NCI-H526 (cell line): ENCODE data around the gene NTM.

Source experiments
- DNase-seq, 2 experiments: peaks; one replicate each; lab custom pipeline; 2025; lab: John Stamatoyannopoulos, UW

Gene NTM

DNA sequence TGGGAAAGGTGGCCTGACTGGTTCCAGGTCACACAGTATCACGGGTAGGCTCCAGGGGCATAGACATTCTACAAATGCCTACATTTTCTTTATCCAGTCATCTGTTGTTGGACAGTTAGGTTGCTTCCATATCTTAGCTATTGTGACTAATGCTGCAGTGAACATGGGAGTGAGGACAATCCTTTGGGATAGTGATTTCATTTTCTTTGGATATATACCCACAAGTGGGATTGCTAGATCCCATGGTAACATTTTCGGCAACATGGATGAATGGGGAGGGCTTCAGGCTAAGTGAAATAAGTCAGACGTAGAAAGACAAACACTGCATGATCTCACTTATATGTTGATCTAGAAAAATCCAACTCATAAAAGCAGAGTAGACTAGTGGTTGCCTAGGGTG lies 744.3 kb downstream of the NTM start:
- no peak for DNase-seq

DNA sequence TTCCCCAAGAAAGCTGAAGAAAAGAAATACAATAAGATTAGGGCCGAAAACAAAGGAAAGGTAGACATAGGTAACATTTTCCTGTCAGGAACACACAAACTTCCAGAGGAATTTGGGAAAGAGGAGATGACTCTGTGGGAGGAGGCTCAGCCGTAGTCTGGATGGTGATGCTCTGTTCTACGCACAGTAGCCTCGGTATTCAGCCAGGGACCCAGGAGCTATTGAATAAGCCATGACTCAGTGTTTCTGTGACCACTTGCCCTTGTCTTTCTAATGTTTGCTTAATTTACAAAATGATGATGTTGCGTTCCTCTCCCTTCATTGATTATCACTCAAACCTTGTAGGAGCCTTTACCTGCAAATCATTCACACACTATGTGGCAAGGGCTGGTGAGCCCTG lies 745.0 kb downstream of the NTM start:
- DNase-seq = no peak

- no peak for DNase-seq
Observed at GRCh38 chr11:132116516-132116915, 746.1 kb downstream of the NTM start.

DNA sequence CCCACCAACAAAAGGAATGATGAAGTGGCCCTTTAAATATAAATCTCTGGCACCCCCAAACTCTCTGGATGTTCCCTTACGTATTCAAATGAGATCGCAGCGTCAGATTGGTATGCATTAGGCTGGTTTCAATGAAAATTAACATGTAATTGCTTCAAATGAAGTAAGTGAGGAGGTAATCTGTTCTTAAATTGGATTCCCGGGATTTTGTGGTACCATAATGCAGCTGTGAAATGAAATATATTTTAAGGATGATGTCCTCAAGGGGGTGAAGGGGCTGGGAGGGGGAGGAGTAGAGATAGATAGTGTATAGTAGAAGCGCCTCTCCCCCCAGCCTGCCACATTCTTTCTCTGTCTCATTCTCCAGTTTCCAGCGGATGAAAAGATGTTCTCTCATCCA lies 748.2 kb downstream of the NTM start:
- DNase-seq = no peak

DNA sequence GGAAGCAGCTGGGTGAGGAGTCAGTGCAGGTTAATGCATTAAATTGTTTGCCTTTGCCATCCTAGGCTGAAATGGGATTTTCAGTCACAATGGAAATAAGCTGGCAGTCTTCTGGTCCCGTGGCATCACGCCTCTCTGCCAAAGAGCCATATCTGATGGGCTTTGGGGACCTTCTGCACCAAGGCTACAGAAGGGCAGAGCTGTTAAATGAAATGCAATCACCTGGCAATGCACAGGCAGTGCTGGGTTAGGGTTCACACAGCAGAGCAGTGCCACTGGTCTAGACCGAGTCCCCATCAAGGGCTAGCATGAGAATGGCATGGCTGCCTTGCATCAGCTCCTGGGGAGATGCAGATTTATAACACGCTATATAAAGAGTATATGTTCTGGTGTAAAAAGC lies 749.2 kb downstream of the NTM start:
- DNase-seq = no peak

DNA sequence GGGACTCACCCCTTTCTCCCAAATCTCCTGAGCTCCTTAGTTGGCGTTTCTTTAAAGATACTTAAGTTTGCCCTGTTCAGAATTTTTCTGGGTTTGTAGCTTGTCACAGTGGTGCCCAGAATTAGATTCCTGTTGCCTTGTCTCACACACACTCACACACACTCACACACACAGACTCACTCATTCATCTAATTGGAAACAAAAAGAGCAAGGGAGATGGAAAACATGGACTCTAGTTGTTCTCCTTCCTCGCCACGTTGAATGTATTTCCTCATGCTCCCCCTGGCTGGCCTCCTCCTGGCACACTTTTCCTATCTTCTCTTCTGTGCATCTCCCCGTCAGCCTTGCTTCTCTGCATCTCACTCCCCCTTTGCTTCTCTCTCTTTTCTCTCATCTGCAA lies 752.3 kb downstream of the NTM start:
- no peak for DNase-seq

DNA sequence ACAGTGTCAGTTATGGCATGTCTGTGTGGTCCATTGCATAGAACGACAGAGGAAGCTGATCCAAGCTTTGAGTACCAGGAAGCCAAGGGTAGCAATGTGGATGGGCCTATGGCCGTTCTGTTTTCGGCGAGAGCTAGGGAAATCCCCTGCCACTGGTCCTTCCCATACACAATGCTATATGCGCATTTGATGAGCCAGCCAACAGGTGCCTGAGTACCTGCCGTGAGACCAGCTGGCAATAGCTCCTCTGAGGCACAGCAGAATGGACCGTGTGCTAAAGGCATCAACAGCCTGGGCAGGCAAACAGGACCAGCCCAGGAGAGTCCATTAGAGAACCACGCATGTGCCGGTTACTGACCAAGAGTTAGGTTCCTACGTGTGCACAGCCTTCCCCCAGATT lies 753.0 kb downstream of the NTM start:
- DNase-seq = no peak

- DNase-seq = no peak
Observed at GRCh38 chr11:132123854-132124835, 753.7 kb downstream of the NTM start.

GRCh38 chr11:132125988-132126871 lies 755.8 kb downstream of the NTM start:
- peak in 1 of 2 experiments; percentile 30 for DNase-seq

DNA sequence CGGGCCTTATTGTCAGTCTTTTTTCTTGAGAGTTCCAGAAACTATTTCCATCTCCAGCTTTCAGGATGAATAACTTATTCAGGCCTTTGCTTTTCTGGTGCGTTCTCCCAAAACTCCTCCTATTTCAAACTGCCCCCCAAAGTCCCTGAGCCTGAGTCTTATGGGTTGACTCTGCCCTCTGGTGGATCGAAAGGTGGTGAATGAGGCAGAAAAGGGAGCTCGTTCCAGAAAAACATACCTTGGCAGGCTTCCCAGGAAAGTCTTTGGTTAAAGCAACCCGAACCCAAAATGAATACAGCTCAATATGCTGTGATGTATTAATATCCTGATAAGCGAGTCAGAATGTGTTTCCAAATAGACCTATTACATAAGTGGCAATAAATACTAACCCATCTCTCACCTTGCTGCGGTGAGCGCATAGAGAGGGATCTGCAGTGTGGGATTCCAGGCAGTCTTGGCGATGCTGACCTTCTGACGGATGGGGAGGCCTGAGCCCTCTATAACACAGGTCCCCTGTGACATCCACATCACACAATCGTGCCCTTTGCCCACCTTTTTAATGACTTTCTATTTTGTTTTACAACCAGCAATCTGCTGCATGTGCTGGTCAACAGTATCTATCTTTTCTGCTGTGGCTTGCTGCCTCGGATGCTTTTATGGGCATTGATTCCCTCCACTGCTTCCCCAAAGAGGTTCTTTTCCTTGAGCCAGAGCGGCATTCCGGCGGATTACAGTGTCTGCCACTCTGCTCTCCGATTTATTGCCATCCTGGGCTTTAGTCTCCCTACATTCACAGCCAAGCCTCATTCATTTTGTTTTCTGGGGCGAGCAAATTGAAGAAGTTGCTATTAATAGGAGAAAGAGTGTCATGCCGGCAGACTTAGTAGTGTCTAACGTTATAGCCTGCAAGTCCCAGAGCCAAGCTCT lies 756.8 kb downstream of the NTM start:
- DNase-seq = peak in 1 of 2 experiments; percentile 30

- no peak for DNase-seq
Observed at GRCh38 chr11:132127900-132128288, 757.5 kb downstream of the NTM start.

- DNase-seq = no peak
Observed at GRCh38 chr11:132131047-132131446, 760.6 kb downstream of the NTM start.

DNA sequence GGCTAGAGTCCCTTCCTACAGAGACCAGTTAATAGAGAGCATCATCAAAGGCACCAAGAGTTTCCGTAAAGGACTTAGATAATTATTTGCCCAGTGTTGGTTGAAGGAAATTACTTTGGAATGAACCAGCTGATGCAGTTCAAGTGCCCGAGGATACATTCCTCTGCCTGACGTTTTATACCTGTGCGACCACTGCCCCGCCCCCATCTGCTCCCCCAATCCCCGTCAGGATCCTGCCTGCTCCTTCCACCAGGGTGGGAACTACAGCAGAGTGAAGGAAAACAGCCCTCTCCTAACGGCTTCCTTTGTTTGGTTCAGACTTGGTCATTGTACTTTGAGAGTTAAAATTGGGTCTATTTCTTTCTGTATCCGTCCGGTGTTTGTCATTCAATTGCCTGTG lies 761.5 kb downstream of the NTM start:
- DNase-seq = no peak

- no peak for DNase-seq
Observed at GRCh38 chr11:132134322-132134721, 763.9 kb downstream of the NTM start.

- DNase-seq = no peak
Observed at GRCh38 chr11:132137289-132137980, 767.0 kb downstream of the NTM start.

GRCh38 chr11:132137981-132138313 lies 767.5 kb downstream of the NTM start:
- no peak for DNase-seq

DNA sequence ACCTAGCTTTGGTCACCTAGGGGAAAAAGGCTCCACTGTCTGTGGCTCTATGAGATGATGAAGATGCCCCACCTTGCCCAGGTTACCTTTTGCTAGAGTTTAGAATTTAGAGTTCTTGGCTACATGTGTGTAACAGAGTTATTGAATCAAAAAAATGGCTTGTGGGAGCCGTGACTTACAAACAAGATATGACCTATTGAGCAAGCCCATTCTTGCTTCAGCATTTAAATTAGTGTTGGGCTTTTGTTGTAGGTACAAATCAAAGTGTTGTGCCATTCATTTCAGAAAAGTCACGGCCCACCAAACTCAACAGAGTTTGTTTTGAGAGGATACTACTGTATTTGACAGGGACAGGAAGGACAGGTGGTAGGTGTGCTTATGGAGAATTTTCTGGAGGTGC lies 768.8 kb downstream of the NTM start:
- DNase-seq = no peak

GRCh38 chr11:132140056-132140455 lies 769.6 kb downstream of the NTM start:
- peak in 1 of 2 experiments; percentile 22 for DNase-seq

DNA sequence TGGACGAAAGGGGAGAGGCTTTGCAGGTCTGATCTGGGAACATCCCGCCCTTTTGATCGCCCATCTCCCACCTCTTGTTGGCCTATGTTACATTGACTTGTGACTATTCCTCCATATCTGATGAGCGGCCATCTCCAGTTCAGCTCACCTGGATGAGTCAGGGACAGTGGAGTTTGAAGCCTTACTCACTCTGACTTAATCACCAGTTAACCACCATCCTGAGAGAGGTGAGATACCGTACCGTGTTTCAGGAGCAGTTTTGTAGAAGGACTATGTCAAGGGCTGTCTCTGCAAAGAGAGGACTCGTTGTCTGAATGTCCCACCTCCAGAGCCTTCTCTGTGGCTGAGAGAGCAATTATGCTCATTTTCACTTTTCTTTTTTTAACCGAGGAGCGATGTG lies 771.7 kb downstream of the NTM start:
- DNase-seq = no peak

DNA sequence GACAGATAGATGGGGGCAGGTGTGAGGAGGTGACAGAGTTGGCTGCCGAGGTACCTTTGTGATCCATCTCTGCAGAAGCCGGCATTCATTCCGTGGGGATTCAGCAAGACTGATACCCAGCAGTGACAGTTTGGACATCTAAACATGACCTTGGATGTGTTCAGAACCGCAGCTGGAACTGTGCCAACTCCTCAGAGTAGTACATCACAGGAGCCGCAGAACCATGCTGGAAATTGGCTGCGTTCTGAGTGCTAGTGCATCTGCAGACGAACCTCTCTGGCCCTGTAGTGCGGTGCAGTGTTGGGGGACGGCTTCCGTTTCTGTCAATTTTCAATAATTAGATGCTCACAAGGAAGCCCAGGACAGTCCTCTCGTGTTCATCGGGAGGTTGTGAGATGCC lies 772.1 kb downstream of the NTM start:
- no peak for DNase-seq

DNA sequence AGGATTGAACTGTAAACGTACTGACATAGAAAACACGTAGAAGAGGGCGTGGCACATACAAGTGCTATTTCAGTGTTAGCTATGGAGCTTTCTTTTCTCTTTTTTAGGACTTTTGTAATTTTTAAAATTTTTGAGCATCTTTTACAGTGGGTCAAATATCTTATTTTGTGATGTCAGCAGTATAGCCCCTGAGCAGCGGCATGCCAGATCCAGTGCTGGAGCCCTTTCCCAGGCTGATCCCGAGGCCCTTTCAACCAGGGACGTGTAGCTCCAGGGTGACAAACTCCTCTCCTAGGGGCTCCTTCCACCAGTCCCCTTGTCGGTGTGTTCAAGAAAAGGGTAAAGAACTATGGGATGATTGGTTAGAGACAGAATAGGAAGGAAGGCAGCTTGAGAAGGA lies 777.0 kb downstream of the NTM start:
- no peak for DNase-seq
